Mesendoderm (in vitro differentiated cells): ENCODE measurements around the gene ERN1.

Experiments used
- DNase-seq: peaks from one replicate; pipeline ENCODE4 v3.0.0; 2013
- H2AK5ac ChIP-seq: 2 replicates; pipeline ENCODE4 v1.6.1; 2013; ENCODE audit warnings: low read length, inconsistent platforms
- H2BK120ac ChIP-seq: 2 replicates; pipeline ENCODE4 v1.6.1; 2013; ENCODE audit warnings: low read depth, mild to moderate bottlenecking, low read length, moderate library complexity, mixed read lengths
- H2BK15ac ChIP-seq: replicated peaks from 2 replicates; pipeline ENCODE4 v1.6.1; 2013; ENCODE audit warnings: low read depth, mild to moderate bottlenecking, moderate library complexity
- H2BK5ac ChIP-seq: 2 replicates; pipeline ENCODE4 v1.6.1; 2013; ENCODE audit warnings: low read length, inconsistent platforms
- H3K18ac ChIP-seq: 2 replicates; pipeline ENCODE4 v1.6.1; 2013; ENCODE audit warnings: mild to moderate bottlenecking, low read length, mixed read lengths
- H3K23ac ChIP-seq: one replicate; pipeline ENCODE4 v1.6.1; 2013; ENCODE audit warnings: low read length
- H3K27ac ChIP-seq: 2 replicates; pipeline ENCODE4 v1.5.1; 2013; ENCODE audit warnings: low read depth, mild to moderate bottlenecking, inconsistent platforms, low read length, moderate library complexity
- H3K27me3 ChIP-seq: 2 replicates; pipeline ENCODE4 v1.6.1; 2013; ENCODE audit warnings: low read length, control low read depth, mild to moderate bottlenecking, inconsistent platforms; ENCODE audit not compliant: insufficient read depth, poor library complexity
- H3K36me3 ChIP-seq: 2 replicates; pipeline ENCODE4 v1.6.1; 2013; ENCODE audit warnings: low read length, inconsistent platforms; ENCODE audit not compliant: control insufficient read depth, insufficient read depth
- H3K4ac ChIP-seq: one replicate; pipeline ENCODE4 v1.6.1; 2013; ENCODE audit warnings: low read depth, mild to moderate bottlenecking, low read length, moderate library complexity
- H3K4me1 ChIP-seq: 2 replicates; pipeline ENCODE4 v1.6.1; 2013; ENCODE audit warnings: low read depth, low read length, inconsistent platforms; ENCODE audit not compliant: control insufficient read depth
- H3K4me2 ChIP-seq: 2 replicates; pipeline ENCODE4 v1.6.1; 2013; ENCODE audit warnings: low read length
- H3K4me3 ChIP-seq: 2 replicates; pipeline ENCODE4 v1.5.1; 2013; ENCODE audit warnings: mild to moderate bottlenecking, low read length
- H3K56ac ChIP-seq: one replicate; pipeline ENCODE4 v1.6.1; 2013; ENCODE audit warnings: low read length
- H3K79me1 ChIP-seq: 2 replicates; pipeline ENCODE4 v1.6.1; 2013; ENCODE audit warnings: low read length, inconsistent platforms
- H3K79me2 ChIP-seq: 2 replicates; pipeline ENCODE4 v1.6.1; 2013; ENCODE audit warnings: mild to moderate bottlenecking, low read length; ENCODE audit not compliant: control insufficient read depth, insufficient read depth
- H3K9ac ChIP-seq: 2 replicates; pipeline ENCODE4 v1.6.1; 2013; ENCODE audit warnings: low read length, inconsistent platforms
- H4K5ac ChIP-seq: one replicate; pipeline ENCODE4 v1.6.1; 2013; ENCODE audit warnings: low read length
- H4K8ac ChIP-seq: one replicate; pipeline ENCODE4 v1.6.1; 2013; ENCODE audit warnings: low read depth, mild to moderate bottlenecking, control low read depth, low read length, moderate library complexity
- WGBS: extraction: QIAGEN DNeasy Blood & Tissue Kit; methylation state at CpG from one replicate; pipeline ENCODE4 v1.1.7; 2013; ENCODE audit warnings: low lambda C conversion rate, missing lambda C conversion rate; ENCODE audit not compliant: insufficient coverage; ENCODE audit errors: extremely low coverage; 5-methylcytosine and 5-hydroxymethylcytosine counted together

Gene ERN1

GRCh38 chr17:64111831-64112230 is 18.1 kb downstream of the ERN1 start:
- H3K9ac ChIP-seq = no peak overlapping the region
- no peak overlapping the region for H3K4me2 ChIP-seq
- peaks cover 2% of the 10 kb centered on the region for H3K4me1 ChIP-seq
- H3K36me3 ChIP-seq = no peaks in the 10 kb centered on the region
- H3K18ac ChIP-seq = no peak overlapping the region
- H3K79me2 ChIP-seq = no peaks in the 10 kb centered on the region
- no peak overlapping the region for H2BK15ac ChIP-seq
- H2BK5ac ChIP-seq = no peak overlapping the region
- H3K79me1 ChIP-seq = no peaks in the 10 kb centered on the region
- no CpG with 5 or more reads among the region's 4 CpGs for WGBS
- H3K27me3 ChIP-seq = no peaks in the 10 kb centered on the region
- H2BK120ac ChIP-seq = no peak overlapping the region
- H2AK5ac ChIP-seq = no peak overlapping the region
- DNase-seq = no peak
- H4K5ac ChIP-seq = no peak overlapping the region
- no peak overlapping the region for H3K27ac ChIP-seq
- no peak overlapping the region for H3K23ac ChIP-seq
- H3K56ac ChIP-seq = no peak overlapping the region
- no peak overlapping the region for H3K4me3 ChIP-seq
- H3K4ac ChIP-seq = no peak overlapping the region
- no peak overlapping the region for H4K8ac ChIP-seq

GRCh38 chr17:64110379-64111152 is 19.4 kb downstream of the ERN1 start:
- H3K27me3 ChIP-seq = no peaks in the 10 kb centered on the region
- H2BK5ac ChIP-seq = no peak overlapping the region
- no peak overlapping the region for H2BK15ac ChIP-seq
- H3K4me2 ChIP-seq = no peak overlapping the region
- no peak overlapping the region for H3K23ac ChIP-seq
- no peak overlapping the region for H4K5ac ChIP-seq
- peaks cover 2% of the 10 kb centered on the region for H3K4me1 ChIP-seq
- no peak overlapping the region for H3K27ac ChIP-seq
- no peak overlapping the region for H3K56ac ChIP-seq
- H3K4ac ChIP-seq = no peak overlapping the region
- H3K79me1 ChIP-seq = no peaks in the 10 kb centered on the region
- H4K8ac ChIP-seq = no peak overlapping the region
- H3K18ac ChIP-seq = peak overlapping the region; percentile 62
- peak; percentile 43 for DNase-seq
- H3K4me3 ChIP-seq = no peak overlapping the region
- no peaks in the 10 kb centered on the region for H3K36me3 ChIP-seq
- H3K79me2 ChIP-seq = no peaks in the 10 kb centered on the region
- H2AK5ac ChIP-seq = no peak overlapping the region
- no peak overlapping the region for H3K9ac ChIP-seq
- peak overlapping the region; percentile 78 for H2BK120ac ChIP-seq
- WGBS = no CpG with 5 or more reads among the region's 12 CpGs

GRCh38 chr17:64109400-64109799 is 20.5 kb downstream of the ERN1 start:
- H3K18ac ChIP-seq = peak overlapping the region; percentile 3
- no peak overlapping the region for H3K23ac ChIP-seq
- H3K27me3 ChIP-seq = no peaks in the 10 kb centered on the region
- H3K4me1 ChIP-seq = peaks cover 2% of the 10 kb centered on the region
- WGBS = no CpG with 5 or more reads among the region's 5 CpGs
- no peak overlapping the region for H3K56ac ChIP-seq
- no peak overlapping the region for H3K4me3 ChIP-seq
- no peak overlapping the region for H4K5ac ChIP-seq
- H3K36me3 ChIP-seq = no peaks in the 10 kb centered on the region
- no peak overlapping the region for H3K9ac ChIP-seq
- no peaks in the 10 kb centered on the region for H3K79me2 ChIP-seq
- H3K4ac ChIP-seq = no peak overlapping the region
- H3K27ac ChIP-seq = no peak overlapping the region
- H2BK15ac ChIP-seq = no peak overlapping the region
- no peak overlapping the region for H4K8ac ChIP-seq
- no peak overlapping the region for H3K4me2 ChIP-seq
- H3K79me1 ChIP-seq = no peaks in the 10 kb centered on the region
- no peak overlapping the region for H2BK5ac ChIP-seq
- no peak overlapping the region for H2AK5ac ChIP-seq
- H2BK120ac ChIP-seq = no peak overlapping the region
- DNase-seq = peak; percentile 26

GRCh38 chr17:64107500-64108236 is 22.3 kb downstream of the ERN1 start:
- Histone ChIP-seq H3K18ac (no peak overlapping the region), H2BK120ac (no peak overlapping the region), H3K4me1 (peaks cover 2% of the 10 kb centered on the region), H3K4me2 (no peak overlapping the region), H3K23ac (no peak overlapping the region), H3K56ac (no peak overlapping the region), H3K27ac (no peak overlapping the region), H3K79me1 (no peaks in the 10 kb centered on the region), H3K4me3 (no peak overlapping the region), H3K9ac (no peak overlapping the region), H4K5ac (no peak overlapping the region), H3K79me2 (no peaks in the 10 kb centered on the region), H2AK5ac (no peak overlapping the region), H3K27me3 (no peaks in the 10 kb centered on the region), H3K36me3 (no peaks in the 10 kb centered on the region), H2BK5ac (no peak overlapping the region), H4K8ac (no peak overlapping the region), H3K4ac (no peak overlapping the region), H2BK15ac (no peak overlapping the region)
- no peak for DNase-seq
- no CpG with 5 or more reads among the region's 5 CpGs for WGBS

- Histone ChIP-seq H2BK120ac (no peak overlapping the region), H3K4ac (no peak overlapping the region), H3K4me3 (no peak overlapping the region), H4K5ac (no peak overlapping the region), H3K4me1 (peaks cover 2% of the 10 kb centered on the region), H3K79me1 (no peaks in the 10 kb centered on the region), H2AK5ac (no peak overlapping the region), H2BK5ac (no peak overlapping the region), H3K79me2 (no peaks in the 10 kb centered on the region), H3K23ac (no peak overlapping the region), H3K36me3 (no peaks in the 10 kb centered on the region), H3K56ac (no peak overlapping the region), H4K8ac (no peak overlapping the region), H3K18ac (no peak overlapping the region), H3K27ac (no peak overlapping the region), H3K27me3 (no peaks in the 10 kb centered on the region), H3K4me2 (no peak overlapping the region), H2BK15ac (no peak overlapping the region), H3K9ac (no peak overlapping the region)
- no CpG with 5 or more reads among the region's 3 CpGs for WGBS
- DNase-seq = no peak
Observed at GRCh38 chr17:64106918-64107317, 23.0 kb downstream of the ERN1 start.
